22Rv1 (cell line): ENCODE measurements around the gene YPEL5.
"Not testable (repeated sequence)": the region's sequence is repeated elsewhere in the genome, so short reads cannot be mapped to it uniquely, and the experiment has no call there.

Source experiments
- H3K27ac ChIP-seq: fragments of 450-650 bp; 2 replicates; pipeline ENCODE4 v1.5.1; 2017
- ZFX ChIP-seq: fragments of 450-650 bp; IDR thresholded peaks from 2 replicates; pipeline ENCODE4 v1.6.1; 2017; ENCODE audit warnings: antibody characterized with exemption, borderline replicate concordance
- TF ChIP-seq, protein P1 (sequence below): fragments of 450-650 bp; IDR thresholded peaks from 2 replicates; pipeline ENCODE4 v1.5.1; 2017; ENCODE audit warnings: mild to moderate bottlenecking

YPEL5 gene

DNA sequence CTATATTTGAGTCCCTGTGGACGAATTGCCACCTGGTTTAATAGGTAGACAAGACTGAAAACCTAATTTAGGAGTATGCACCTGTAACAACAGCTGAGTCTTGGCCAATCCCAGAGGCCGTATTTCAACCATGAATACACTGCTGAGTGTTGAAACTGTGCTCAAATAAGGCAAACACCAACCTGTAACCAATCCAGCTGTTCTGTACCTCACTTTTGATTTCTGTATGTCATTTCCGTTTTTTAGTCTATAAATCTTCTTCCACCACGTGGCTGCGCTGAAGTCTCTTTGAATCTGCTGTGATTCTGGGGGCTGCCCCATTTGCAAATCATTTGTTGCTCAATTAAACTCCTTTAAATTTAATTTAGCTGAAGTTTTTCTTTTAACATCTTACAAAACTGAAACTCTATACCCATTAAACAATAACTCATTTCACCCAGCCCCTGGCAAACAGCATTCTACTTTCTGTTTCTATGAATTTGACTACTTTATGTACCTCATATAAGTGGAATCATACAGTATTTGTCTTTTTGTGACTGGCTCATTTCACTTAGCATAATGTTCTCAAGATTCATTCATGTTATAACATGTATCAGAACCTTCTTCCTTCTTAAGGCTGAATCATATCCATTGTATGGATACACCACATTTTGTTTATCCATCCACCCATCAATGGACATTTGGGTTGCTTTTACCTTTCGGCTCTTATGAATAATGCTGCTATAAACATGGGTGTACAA lies 7.5 kb upstream of the YPEL5 start:
- H3K27ac ChIP-seq, result no peak overlapping the region
- TF ChIP-seq ZFX, result no peak

DNA sequence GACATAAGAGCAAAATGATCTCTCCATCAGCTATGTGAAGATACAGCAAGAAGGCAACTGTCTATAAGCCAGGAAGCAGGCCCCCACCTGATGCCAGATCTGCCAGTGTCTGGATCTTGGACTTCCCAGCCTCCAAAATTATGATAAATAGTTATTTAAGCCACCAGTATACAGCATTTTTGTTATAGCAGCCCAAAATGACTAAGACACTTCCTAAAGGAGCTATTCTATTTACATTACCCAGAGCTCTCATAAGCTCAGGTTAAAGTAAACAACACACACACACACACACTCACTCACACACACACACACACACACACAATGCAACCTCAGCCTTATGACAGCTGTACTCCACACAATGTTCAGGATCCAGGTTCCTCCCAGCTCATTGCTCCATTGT lies 5.7 kb upstream of the YPEL5 start:
- no peak overlapping the region for H3K27ac ChIP-seq
- TF ChIP-seq ZFX, result no peak
- TF ChIP-seq, protein P1, sequence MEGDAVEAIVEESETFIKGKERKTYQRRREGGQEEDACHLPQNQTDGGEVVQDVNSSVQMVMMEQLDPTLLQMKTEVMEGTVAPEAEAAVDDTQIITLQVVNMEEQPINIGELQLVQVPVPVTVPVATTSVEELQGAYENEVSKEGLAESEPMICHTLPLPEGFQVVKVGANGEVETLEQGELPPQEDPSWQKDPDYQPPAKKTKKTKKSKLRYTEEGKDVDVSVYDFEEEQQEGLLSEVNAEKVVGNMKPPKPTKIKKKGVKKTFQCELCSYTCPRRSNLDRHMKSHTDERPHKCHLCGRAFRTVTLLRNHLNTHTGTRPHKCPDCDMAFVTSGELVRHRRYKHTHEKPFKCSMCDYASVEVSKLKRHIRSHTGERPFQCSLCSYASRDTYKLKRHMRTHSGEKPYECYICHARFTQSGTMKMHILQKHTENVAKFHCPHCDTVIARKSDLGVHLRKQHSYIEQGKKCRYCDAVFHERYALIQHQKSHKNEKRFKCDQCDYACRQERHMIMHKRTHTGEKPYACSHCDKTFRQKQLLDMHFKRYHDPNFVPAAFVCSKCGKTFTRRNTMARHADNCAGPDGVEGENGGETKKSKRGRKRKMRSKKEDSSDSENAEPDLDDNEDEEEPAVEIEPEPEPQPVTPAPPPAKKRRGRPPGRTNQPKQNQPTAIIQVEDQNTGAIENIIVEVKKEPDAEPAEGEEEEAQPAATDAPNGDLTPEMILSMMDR, result no peak

DNA sequence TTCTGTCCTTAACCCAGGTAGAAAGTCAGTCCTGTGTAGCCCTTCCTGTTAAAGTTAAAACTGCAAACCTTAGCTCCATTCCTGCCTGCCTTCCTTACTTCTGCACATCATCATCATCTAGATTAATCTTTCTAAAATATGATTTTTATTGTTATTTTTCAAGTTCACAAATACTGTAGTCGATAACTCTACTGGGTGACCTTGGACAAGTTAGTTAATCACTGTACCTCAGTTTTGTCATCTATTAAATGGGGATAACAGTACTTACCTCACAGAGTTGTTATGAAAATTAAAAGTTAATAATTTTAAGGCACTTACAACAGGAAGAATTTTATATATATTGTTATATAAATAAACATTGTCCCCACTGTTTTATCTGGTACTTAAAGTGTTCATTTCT lies 2.5 kb upstream of the YPEL5 start:
- TF ChIP-seq, protein P1, result no peak
- TF ChIP-seq ZFX, result no peak
- H3K27ac ChIP-seq, result no peak overlapping the region

DNA sequence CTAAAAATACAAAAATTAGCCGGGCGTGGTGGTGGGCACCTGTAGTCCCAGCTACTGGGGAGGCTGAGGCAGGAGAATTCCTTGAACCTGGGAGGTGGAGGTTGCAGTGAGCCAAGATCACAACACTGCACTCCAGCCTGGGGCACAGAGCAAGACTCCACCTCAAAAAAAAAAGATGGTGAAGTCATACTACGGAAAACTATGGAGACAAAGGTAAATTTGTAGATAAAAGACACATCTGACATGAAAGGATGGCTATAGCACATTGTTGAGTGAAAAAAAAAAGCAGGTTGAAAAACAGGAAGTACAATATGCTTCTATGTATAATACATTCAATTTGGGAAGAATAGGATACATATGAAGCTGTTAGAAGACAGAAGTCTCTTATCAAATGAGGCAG lies 1.9 kb upstream of the YPEL5 start:
- H3K27ac ChIP-seq, result not testable (repeated sequence)

DNA sequence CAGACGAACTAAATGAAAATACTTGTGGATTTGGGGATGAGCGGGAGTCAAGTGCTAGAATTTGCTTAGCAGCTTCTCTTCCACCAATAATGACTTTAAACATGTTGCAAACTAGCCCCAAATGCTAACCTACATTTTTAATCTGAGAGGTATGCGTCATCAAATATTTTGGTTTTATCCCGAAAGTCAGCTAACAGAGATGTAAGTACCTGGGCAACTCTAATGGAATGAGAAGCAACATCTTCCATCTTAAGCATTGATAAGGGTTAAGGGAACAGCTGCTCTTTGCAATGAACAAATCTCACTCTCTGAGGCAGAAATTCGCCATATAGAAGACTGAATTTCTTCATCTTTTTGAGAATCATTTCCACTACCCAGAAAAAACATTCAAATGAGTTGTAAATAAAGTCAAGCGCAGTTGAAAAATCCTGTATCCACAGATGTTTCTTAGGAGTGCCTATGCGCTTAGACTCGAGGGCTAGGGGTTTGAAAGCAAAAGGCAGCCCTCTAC lies 926 bp upstream of the YPEL5 start:
- H3K27ac ChIP-seq, result peak overlapping the region; percentile 75
- TF ChIP-seq ZFX, result no peak
- TF ChIP-seq, protein P1, result no peak

DNA sequence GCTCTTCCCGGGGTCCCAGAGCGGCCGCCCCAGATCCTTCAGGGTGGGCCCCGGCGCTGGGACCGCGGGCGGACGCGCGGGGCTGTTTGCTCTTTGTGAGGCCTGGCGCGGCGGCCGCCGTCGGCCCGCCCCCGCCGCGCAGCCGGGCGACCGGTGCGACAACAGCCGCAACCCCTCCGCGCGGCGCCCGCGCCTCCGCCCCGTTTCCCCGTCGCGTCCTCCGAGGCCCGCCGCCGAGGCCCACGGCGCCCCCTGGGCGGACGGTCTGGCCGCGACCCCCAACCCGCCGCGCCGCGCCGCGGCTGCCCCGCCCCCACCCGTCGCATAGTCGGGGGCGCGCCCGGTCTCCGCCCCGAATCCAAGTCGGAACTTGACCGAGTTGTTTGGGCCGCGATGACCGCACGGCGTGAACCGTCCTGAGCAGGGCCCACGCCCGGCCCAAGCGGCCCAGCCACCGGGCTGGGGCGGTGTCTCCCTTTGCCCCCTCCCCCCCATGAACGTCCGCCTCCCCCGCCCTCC lies 448 bp downstream of the YPEL5 start:
- TF ChIP-seq, protein P1, result no peak
- TF ChIP-seq ZFX, result no peak
- H3K27ac ChIP-seq, result peak overlapping the region; percentile 75

DNA sequence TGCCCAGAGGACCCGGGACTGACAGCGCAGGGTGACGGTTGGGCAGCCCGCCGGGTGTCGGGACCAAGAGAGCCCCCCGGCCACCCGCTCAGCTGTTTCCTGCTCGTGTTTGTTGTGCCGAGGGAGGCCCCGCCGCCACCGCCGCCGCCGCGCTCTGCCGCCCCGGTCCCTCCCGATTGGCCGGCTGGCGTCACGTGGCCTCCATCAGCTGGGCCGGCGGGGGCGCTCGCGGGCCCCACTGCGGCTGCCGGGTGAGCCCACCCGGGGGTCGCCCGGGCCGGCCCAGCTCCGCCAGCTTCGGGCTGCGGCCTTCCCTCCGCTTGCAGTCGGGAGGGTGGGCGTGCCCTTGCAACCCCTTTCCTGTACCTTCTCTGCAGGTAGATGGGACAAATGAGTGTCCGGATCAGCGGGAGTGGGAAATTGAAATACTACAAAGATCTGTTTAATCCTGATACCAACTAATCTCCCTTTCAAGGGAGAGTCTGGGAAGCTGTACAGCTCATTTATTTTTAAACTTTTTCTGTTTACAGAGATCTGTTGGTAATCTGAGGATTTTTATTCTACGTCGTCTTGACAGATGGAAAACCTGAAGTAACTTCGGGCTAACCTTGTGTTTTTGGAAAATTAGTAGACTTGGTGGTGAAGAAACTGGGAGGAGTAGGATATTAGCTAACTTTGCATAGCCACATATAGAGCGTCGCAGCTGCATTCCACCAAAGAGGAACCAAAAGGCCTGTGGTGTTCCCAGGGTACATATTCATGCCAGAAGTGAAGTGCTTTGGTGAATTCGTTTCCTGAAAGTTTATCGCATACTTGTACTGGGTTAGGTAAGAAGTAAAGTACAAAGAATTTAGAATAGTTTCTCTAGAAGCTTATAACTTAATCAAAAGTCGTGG lies 1.2 kb downstream of the YPEL5 start:
- TF ChIP-seq ZFX, result no peak
- TF ChIP-seq, protein P1, result peak; percentile 82
- peak overlapping the region; percentile 75 for H3K27ac ChIP-seq

DNA sequence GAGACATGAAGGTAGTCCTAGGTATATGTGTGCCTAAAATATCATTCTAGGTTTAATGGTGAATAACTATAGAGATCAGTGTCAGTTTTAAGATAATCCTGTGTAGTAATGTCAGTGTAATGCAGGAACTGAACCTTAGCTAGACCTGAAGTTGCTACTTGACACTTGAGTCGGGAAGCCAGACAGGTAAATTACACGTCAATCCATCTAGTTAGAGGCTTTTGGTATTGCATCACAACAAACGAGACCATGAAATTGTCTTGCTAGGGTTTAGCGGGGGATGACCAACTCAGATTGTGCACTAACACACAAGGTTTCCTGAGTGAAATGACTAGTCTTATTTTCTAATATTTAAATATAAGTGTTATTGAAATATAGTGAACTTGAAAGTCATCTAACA lies 2.0 kb downstream of the YPEL5 start:
- no peak for TF ChIP-seq ZFX
- TF ChIP-seq, protein P1, result no peak
- no peak overlapping the region for H3K27ac ChIP-seq
